HG03175 (cell line): ENCODE results near the gene SERPINE2.
A peak's percentile ranks its signal among the peaks of the same experiment; 100 is the strongest.
"Not testable (repeated sequence)": the region's sequence is repeated elsewhere in the genome, so short reads cannot be mapped to it uniquely, and the experiment has no call there.

Source experiments
- ATAC-seq: cut with Tn5 transposase; IDR thresholded peaks from one replicate; pipeline ENCODE4 v1.9.1; 2021; ENCODE audit warnings: mild to moderate bottlenecking, moderate library complexity; ENCODE audit not compliant: unreplicated experiment

The SERPINE2 gene

GRCh38 chr2:224016963-224017362 is 22.1 kb downstream of the SERPINE2 start:
- ATAC-seq: no peak

- no peak for ATAC-seq
Measured at GRCh38 chr2:224014336-224014735, 24.8 kb downstream of the SERPINE2 start.

GRCh38 chr2:224011837-224012236 is 27.2 kb downstream of the SERPINE2 start:
- no peak for ATAC-seq

- ATAC-seq: no peak
Measured at GRCh38 chr2:224009605-224010315, 29.3 kb downstream of the SERPINE2 start.

GRCh38 chr2:224008702-224009261 is 30.3 kb downstream of the SERPINE2 start:
- ATAC-seq: no peak

- ATAC-seq: no peak
Measured at GRCh38 chr2:224004105-224004695, 34.9 kb downstream of the SERPINE2 start.

GRCh38 chr2:224000662-224001061 is 38.4 kb downstream of the SERPINE2 start:
- not testable (repeated sequence) for ATAC-seq

- no peak for ATAC-seq
Measured at GRCh38 chr2:223999862-224000261, 39.2 kb downstream of the SERPINE2 start.

- ATAC-seq: no peak
Measured at GRCh38 chr2:223998948-223999347, 40.1 kb downstream of the SERPINE2 start.

- no peak for ATAC-seq
Measured at GRCh38 chr2:223997938-223998337, 41.1 kb downstream of the SERPINE2 start.

GRCh38 chr2:223996391-223996790 is 42.7 kb downstream of the SERPINE2 start:
- no peak for ATAC-seq

- no peak for ATAC-seq
Measured at GRCh38 chr2:223995569-223995968, 43.5 kb downstream of the SERPINE2 start.

GRCh38 chr2:223994562-223995162 is 44.4 kb downstream of the SERPINE2 start:
- ATAC-seq: no peak

GRCh38 chr2:223993634-223994232 is 45.4 kb downstream of the SERPINE2 start:
- peak; percentile 83 for ATAC-seq

GRCh38 chr2:223991611-223992010 is 47.5 kb downstream of the SERPINE2 start:
- ATAC-seq: no peak

GRCh38 chr2:223989856-223990232 is 49.2 kb downstream of the SERPINE2 start:
- no peak for ATAC-seq

GRCh38 chr2:223989206-223989855 is 49.8 kb downstream of the SERPINE2 start:
- ATAC-seq: no peak

GRCh38 chr2:223981241-223981640 is 57.8 kb downstream of the SERPINE2 start:
- ATAC-seq: no peak

- no peak for ATAC-seq
Measured at GRCh38 chr2:223980803-223981202, 58.3 kb downstream of the SERPINE2 start.

GRCh38 chr2:223980397-223980735 is 58.7 kb downstream of the SERPINE2 start:
- ATAC-seq: no peak

GRCh38 chr2:223979730-223980396 is 59.2 kb downstream of the SERPINE2 start:
- ATAC-seq: no peak
